ENCODE results near the gene ACTN4.
"Not testable (repeated sequence)": the region's sequence is repeated elsewhere in the genome, so short reads cannot be mapped to it uniquely, and the experiment has no call there.

DNA sequence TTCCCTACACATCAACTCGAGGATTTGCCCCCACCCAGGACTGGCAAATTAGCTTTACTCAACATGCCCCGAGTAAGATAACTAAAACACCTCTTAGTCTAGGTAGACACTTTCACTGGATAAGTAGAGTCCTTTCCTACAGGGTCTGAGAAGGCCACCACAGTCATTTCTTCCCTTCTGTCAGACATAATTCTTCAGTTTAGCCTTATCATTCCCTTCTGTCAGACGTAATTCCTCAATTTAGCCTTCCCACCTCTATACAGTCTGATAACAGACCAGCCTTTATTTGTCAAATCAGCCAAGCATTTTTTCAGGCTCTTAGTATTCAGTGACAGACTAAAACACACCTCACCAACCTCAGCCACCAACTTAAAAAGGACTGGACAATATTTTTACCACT is 106.3 kb downstream of the ACTN4 start:
- TF ChIP-seq, protein P1, sequence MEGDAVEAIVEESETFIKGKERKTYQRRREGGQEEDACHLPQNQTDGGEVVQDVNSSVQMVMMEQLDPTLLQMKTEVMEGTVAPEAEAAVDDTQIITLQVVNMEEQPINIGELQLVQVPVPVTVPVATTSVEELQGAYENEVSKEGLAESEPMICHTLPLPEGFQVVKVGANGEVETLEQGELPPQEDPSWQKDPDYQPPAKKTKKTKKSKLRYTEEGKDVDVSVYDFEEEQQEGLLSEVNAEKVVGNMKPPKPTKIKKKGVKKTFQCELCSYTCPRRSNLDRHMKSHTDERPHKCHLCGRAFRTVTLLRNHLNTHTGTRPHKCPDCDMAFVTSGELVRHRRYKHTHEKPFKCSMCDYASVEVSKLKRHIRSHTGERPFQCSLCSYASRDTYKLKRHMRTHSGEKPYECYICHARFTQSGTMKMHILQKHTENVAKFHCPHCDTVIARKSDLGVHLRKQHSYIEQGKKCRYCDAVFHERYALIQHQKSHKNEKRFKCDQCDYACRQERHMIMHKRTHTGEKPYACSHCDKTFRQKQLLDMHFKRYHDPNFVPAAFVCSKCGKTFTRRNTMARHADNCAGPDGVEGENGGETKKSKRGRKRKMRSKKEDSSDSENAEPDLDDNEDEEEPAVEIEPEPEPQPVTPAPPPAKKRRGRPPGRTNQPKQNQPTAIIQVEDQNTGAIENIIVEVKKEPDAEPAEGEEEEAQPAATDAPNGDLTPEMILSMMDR (IDR thresholded peaks at IDR 0.05) = not testable (repeated sequence)
- TF ChIP-seq EZH2 (IDR thresholded peaks at IDR 0.05; ENCODE audit: borderline replicate concordance, insufficient read depth, low read depth, low read length, poor library complexity, severe bottlenecking) = not testable (repeated sequence)

Measured in B cell (primary cell).